ENCODE results near the gene PCMTD2.

The PCMTD2 gene

DNA sequence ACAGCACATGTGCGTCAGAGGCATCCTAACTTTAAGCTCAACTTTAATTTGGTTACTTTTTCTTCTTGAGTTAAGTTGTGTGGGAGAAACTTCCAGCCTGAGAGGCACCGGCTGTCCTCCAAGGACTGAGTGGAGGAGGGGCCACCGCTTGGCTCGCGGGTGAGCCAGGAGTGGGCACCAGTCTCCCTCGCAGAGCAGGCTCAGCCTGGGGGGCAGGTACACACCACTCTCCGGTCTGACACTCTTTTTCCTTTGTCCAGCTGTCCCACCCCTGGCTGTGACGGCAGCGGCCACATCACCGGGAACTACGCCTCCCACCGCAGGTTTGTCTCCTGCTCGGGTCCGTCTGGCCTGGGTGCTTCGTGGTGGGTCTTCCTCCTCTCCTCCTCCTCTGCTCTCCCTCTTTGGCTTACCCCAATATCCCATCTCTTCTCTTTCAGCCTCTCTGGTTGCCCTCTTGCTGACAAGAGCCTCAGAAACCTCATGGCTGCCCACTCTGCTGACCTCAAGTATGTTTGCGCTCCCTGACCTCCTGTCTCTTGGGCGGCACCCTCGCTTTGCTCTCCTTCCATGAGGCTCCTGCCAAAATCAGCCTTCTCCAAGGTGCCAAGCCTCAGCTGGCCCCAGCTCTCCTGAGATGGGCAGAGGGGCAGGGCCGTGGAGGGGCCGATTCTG is 32.6 kb upstream of the PCMTD2 start:
- TF ChIP-seq, protein P1, sequence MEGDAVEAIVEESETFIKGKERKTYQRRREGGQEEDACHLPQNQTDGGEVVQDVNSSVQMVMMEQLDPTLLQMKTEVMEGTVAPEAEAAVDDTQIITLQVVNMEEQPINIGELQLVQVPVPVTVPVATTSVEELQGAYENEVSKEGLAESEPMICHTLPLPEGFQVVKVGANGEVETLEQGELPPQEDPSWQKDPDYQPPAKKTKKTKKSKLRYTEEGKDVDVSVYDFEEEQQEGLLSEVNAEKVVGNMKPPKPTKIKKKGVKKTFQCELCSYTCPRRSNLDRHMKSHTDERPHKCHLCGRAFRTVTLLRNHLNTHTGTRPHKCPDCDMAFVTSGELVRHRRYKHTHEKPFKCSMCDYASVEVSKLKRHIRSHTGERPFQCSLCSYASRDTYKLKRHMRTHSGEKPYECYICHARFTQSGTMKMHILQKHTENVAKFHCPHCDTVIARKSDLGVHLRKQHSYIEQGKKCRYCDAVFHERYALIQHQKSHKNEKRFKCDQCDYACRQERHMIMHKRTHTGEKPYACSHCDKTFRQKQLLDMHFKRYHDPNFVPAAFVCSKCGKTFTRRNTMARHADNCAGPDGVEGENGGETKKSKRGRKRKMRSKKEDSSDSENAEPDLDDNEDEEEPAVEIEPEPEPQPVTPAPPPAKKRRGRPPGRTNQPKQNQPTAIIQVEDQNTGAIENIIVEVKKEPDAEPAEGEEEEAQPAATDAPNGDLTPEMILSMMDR (conservative IDR thresholded peaks at IDR 0.05; ENCODE audit: control insufficient read depth, insufficient read depth, low read depth, low read length) = no peak
- no peak overlapping the region for H3K4me3 ChIP-seq (ENCODE audit: control insufficient read depth, low read depth, low read length)
- no peak for DNase-seq (ENCODE audit: low read depth)

DNA sequence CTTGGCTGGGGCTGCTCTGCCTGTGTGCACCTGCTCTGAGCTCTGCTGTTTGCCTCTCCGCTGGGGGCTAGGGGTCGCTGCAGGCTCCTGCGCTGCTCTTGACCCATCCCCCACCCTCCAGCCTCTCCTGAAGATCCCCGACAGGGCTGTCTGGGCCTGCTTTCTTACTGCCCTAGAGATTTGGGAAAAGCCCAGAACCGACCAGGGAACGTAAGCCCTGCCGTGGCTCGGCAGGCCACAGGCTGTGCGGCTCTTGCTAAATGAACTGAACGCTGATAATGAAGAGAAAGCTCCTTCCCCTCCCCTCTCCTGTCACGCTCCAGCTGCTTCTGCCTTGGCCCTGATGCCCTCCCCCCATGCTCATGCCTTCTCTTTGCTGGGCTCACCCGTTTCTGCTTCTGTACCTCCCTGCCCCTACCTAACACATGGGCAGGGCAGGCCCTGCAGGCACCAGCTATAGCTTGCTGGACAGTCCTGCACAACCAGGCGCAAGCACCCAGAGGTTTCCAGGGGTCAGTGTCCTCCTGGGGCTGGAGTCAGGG is 32.0 kb upstream of the PCMTD2 start:
- H3K4me3 ChIP-seq (ENCODE audit: control insufficient read depth, low read depth, low read length) = no peak overlapping the region
- TF ChIP-seq, protein P1 (conservative IDR thresholded peaks at IDR 0.05; ENCODE audit: control insufficient read depth, insufficient read depth, low read depth, low read length) = no peak
- DNase-seq (ENCODE audit: low read depth) = peak; percentile 14

DNA sequence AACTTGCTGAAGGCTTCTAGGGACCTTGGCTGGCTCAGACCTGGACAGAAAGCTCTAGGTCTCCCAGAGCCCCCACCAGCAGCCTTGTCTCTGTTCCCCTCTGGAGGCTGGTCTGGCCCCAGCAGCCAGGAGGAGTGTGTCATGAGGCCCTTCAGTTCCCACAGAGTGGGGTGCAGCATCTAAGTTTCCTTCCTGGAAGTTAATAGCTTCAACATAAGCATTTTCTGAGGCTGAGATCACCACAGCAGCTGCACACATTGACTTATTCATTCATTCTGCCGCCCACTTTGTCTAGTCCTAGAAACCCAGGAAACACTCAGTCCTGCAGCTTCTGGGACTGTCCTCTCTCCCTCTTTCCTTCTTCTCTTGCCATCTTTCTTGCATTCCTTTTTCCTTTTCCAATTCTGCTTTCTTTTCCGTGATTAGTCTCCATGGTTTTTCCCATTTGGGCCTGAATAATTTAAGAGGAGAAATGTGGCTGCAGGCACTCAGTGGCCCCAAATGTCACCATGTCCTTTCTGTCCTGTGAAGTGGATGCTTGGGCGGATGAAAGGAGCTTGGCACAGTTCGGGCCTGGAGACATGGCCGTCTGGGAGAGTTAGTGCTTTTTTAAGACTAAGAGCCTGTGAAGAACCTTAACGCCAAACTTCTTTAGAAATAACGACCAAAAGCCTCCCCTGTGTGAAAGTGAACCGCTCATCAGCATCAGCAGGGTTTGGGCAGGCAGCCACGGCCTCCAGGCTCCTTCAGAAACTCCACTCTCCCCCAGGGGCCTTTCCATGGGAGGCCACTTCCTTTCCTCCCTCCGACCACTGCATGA is 31.0 kb upstream of the PCMTD2 start:
- no peak overlapping the region for H3K4me3 ChIP-seq (ENCODE audit: control insufficient read depth, low read depth, low read length)
- peak; percentile 87 for DNase-seq (ENCODE audit: low read depth)
- TF ChIP-seq, protein P1 (conservative IDR thresholded peaks at IDR 0.05; ENCODE audit: control insufficient read depth, insufficient read depth, low read depth, low read length) = no peak

DNA sequence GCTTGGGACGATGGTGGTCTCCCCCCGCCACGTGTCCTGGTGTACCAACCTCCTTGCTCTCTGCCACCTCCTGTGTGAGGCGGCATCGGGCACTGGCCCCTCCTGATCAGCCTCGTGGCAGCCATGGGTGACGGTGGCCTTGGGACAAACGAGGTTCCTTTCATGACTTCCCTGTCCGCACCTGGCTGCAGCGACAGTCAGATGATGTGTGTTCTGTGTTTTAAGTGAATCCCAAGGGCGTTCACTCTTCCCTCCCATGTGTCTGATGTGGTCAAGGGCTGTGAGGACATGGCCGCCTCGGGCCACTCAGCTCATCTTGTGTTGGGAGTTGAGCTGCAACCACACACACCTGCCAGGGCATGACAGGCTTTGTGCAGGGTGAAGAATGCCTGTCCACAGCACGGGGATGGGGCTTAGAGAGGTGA is 30.4 kb upstream of the PCMTD2 start:
- TF ChIP-seq, protein P1 (conservative IDR thresholded peaks at IDR 0.05; ENCODE audit: control insufficient read depth, insufficient read depth, low read depth, low read length) = no peak
- no peak overlapping the region for H3K4me3 ChIP-seq (ENCODE audit: control insufficient read depth, low read depth, low read length)
- DNase-seq (ENCODE audit: low read depth) = no peak

DNA sequence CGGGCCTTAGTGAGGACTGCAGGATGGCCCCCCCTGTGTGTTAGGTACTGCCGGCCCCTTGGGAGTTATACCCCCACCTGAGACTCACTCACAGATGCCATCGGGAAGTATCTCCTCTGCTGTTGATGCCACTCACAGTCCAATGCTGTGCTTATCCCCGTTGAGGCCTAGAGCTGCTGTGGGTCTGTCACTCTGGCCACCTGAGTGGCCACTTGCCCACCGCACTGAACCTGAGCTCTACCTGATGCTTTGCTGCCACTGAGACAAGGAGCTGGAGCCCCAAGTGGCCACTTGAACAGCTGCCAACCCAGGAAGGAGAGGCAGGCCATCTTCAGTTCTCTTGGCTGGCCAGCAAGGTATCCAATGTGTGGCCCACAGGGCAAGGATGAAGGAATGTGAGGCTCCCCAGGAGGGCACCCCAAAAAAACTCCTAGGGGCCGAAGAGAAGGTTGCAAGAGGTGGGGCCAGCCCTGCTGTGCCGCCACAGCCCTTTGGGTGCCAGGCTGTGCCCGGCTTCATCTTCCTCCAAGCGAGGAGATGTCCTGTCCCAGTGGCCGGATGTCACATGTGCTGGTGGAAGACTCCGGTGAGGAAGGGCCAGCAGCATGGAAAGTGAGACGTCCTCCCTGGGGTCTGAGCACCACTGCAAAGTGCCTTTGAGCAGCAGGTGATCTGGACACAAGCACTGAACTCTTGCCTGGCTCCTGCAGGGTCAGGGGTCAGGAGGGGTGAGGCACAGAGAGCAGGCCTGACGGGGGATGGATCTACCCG is 29.5 kb upstream of the PCMTD2 start:
- H3K4me3 ChIP-seq (ENCODE audit: control insufficient read depth, low read depth, low read length) = no peak overlapping the region
- DNase-seq (ENCODE audit: low read depth) = no peak
- TF ChIP-seq, protein P1 (conservative IDR thresholded peaks at IDR 0.05; ENCODE audit: control insufficient read depth, insufficient read depth, low read depth, low read length) = no peak
